Endothelial cell of umbilical vein (primary cell): ENCODE measurements around the gene EFCC1. TPM values are rescaled to one million over a fixed set of nuclear protein-coding genes. Genes with fewer than 3 reads are reported as not detected.

ENCODE experiments used
- BruUV-seq: library from RNA; stranded (reverse); fragments of 400-500 nt; replicated peaks from 2 replicates; lab custom pipeline; 2021; lab: Mats Ljungman, UMichigan
- CTCF ChIA-PET: fragments of 300-600, 350-600 bp; sonication (Branson Sonifier 250); formaldehyde crosslinking; loops from one replicate; lab custom pipeline; 2021; ENCODE audit warnings: antibody characterized with exemption, inconsistent platforms; lab: Charles Lee
- POLR2A ChIA-PET: fragments of 300-600, 350-600 bp; sonication (Branson Sonifier 250); formaldehyde crosslinking; loops from one replicate; lab custom pipeline; 2021; ENCODE audit warnings: antibody characterized with exemption, inconsistent platforms; lab: Charles Lee
- DNase-seq: peaks from one replicate; pipeline ENCODE4 v3.0.0-alpha.2; 2011; ENCODE audit warnings: low read depth, low spot score
- FAIRE-seq: peaks from 2 replicates; lab custom pipeline; 2011; peaks lifted over from hg19 to GRCh38; lab: Jason Lieb, UNC
- H2AFZ ChIP-seq: 2 replicates; pipeline ENCODE4 v1.6.0; 2012; ENCODE audit warnings: low read depth, low read length, control low read depth, inconsistent platforms
- H3K27ac ChIP-seq: 2 replicates; pipeline ENCODE4 v1.5.1; 2011; ENCODE audit warnings: low read depth, mild to moderate bottlenecking, control low read depth, low read length, moderate library complexity; ENCODE audit not compliant: insufficient read depth
- H3K27me3 ChIP-seq, 2 experiments: 2 replicates each; pipeline versions ENCODE4 v1.6.0 to v1.6.1; 2011; ENCODE audit warnings: low read length in 2 of 2, mixed read lengths in 1 of 2; ENCODE audit not compliant: control insufficient read depth in 2 of 2, insufficient read depth in 2 of 2
- H3K36me3 ChIP-seq, 2 experiments: 2 replicates in 1 of 2; 3 replicates in 1 of 2; pipeline ENCODE4 v1.5.1; 2011; ENCODE audit warnings: low read length in 2 of 2, mild to moderate bottlenecking in 1 of 2, moderate library complexity in 1 of 2; ENCODE audit not compliant: control insufficient read depth in 2 of 2, insufficient read depth in 2 of 2; ENCODE audit errors: extremely low read depth in 1 of 2
- H3K4me1 ChIP-seq: 3 replicates; pipeline ENCODE4 v1.5.1; 2011; ENCODE audit warnings: mild to moderate bottlenecking, low read length; ENCODE audit not compliant: control insufficient read depth, insufficient read depth; ENCODE audit errors: extremely low read depth
- H3K4me2 ChIP-seq: 2 replicates; pipeline ENCODE4 v1.6.1; 2011; ENCODE audit warnings: low read length, control low read depth, mixed read lengths; ENCODE audit not compliant: insufficient read depth
- H3K4me3 ChIP-seq, 3 experiments: fragments of 200-600 bp in 1 of 3; sonication (generic), shearing (Covaris generic) in 1 of 3; replicated peaks in 1 of 3; 2 replicates each; pipeline ENCODE4 v1.5.1; 2011 to 2016; ENCODE audit warnings: control low read depth in 3 of 3, low read length in 3 of 3, mild to moderate bottlenecking in 2 of 3, inconsistent platforms in 1 of 3, low read depth in 1 of 3, moderate library complexity in 1 of 3; ENCODE audit not compliant: insufficient read depth in 1 of 3
- H3K79me2 ChIP-seq: 2 replicates; pipeline ENCODE4 v1.6.0; 2012; ENCODE audit warnings: low read length, inconsistent platforms; ENCODE audit not compliant: control insufficient read depth, insufficient read depth
- H3K9ac ChIP-seq: replicated peaks from 2 replicates; pipeline ENCODE3; 2011; ENCODE audit warnings: low read length, control low read depth; ENCODE audit not compliant: insufficient read depth; ENCODE audit errors: extremely low read depth
- H3K9me1 ChIP-seq: replicated peaks from 3 replicates; pipeline ENCODE4 v1.6.0; 2011; ENCODE audit warnings: mild to moderate bottlenecking, low read length; ENCODE audit not compliant: control insufficient read depth, insufficient read depth; ENCODE audit errors: extremely low read depth
- H3K9me3 ChIP-seq: replicated peaks from 2 replicates; pipeline ENCODE4 v1.5.1; 2012; ENCODE audit warnings: low read length, inconsistent platforms; ENCODE audit not compliant: control insufficient read depth, insufficient read depth
- H4K20me1 ChIP-seq: replicated peaks from 2 replicates; pipeline ENCODE3; 2011; ENCODE audit warnings: mild to moderate bottlenecking, low read length; ENCODE audit not compliant: control insufficient read depth, insufficient read depth; ENCODE audit errors: extremely low read depth
- EZH2 ChIP-seq: IDR thresholded peaks from 2 replicates; pipeline ENCODE4 v1.6.1; 2012; ENCODE audit warnings: borderline replicate concordance, low read depth, mild to moderate bottlenecking, moderate library complexity, low read length, inconsistent platforms; ENCODE audit not compliant: severe bottlenecking
- FOS ChIP-seq: IDR thresholded peaks from 2 replicates; pipeline ENCODE4 v1.6.1; 2011; ENCODE audit warnings: mild to moderate bottlenecking, low read length, moderate library complexity, borderline replicate concordance; ENCODE audit not compliant: insufficient read depth
- GATA2 ChIP-seq: IDR thresholded peaks from 2 replicates; pipeline ENCODE4 v1.7.0; 2011; ENCODE audit warnings: low read depth, mild to moderate bottlenecking, moderate library complexity, mixed read lengths, low read length; ENCODE audit not compliant: insufficient read length, insufficient read depth
- JUN ChIP-seq: IDR thresholded peaks from 2 replicates; pipeline ENCODE4 v1.6.1; 2011; ENCODE audit warnings: borderline replicate concordance, low read depth; ENCODE audit not compliant: insufficient read length, insufficient read depth
- MAX ChIP-seq: IDR thresholded peaks from 2 replicates; pipeline ENCODE4 v1.6.1; 2011; ENCODE audit not compliant: insufficient read depth, insufficient read length
- MYC ChIP-seq: IDR thresholded peaks from one replicate; pipeline ENCODE4 v1.6.1; 2011; ENCODE audit warnings: mild to moderate bottlenecking, low read depth, low read length
- POLR2A ChIP-seq: IDR thresholded peaks from 2 replicates; pipeline ENCODE4 v1.6.1; 2012; ENCODE audit warnings: low read depth, mild to moderate bottlenecking, control low read depth, low read length
- POLR2AphosphoS5 ChIP-seq: IDR thresholded peaks from 2 replicates; pipeline ENCODE4 v1.6.1; 2012; ENCODE audit warnings: low read depth, mild to moderate bottlenecking, control low read depth, low read length, moderate library complexity; ENCODE audit not compliant: insufficient read depth
- dilution Hi-C: fragments of 300-500 bp; cut with MboI; formaldehyde crosslinking; loops from one replicate; pipeline ENCODE4 v1.15.0; 2019; ENCODE audit warnings: low sequenced_read_pairs; ENCODE audit not compliant: extremely low pct_ligation_motif_present
- intact Hi-C: fragments of 100-400 bp; cut with micrococcal nuclease; formaldehyde crosslinking; loops from one replicate; pipeline ENCODE4 v1.10.0; 2022
- polyA plus RNA-seq, 4 experiments: library from polyadenylated mRNA; depleted of rRNA in 3 of 4; stranded (reverse) in 3 of 4; unstranded in 1 of 4; fragments of >200 nt; gene quantifications; 2 replicates each; pipeline versions ENCODE4 v1.2.1 to v1.2.3, GENCODE V29; 2011 to 2012; ENCODE audit warnings: missing spikeins in 1 of 4
- total RNA-seq: library from RNA; stranded (reverse); gene quantifications from 2 replicates; pipeline ENCODE4 v1.2.3, GENCODE V29; 2021
- TF ChIP-seq, protein P1 (sequence below), 2 donors: IDR thresholded peaks; 1 replicate in 1 of 2; 2 replicates in 1 of 2; pipeline ENCODE4 v1.5.1; 2011; ENCODE audit warnings: low read length in 2 of 2, mild to moderate bottlenecking in 2 of 2, moderate library complexity in 2 of 2, control low read depth in 1 of 2, inconsistent platforms in 1 of 2, low read depth in 1 of 2; ENCODE audit not compliant: insufficient read depth in 1 of 2; ENCODE audit errors: extremely low read depth in 1 of 2

The EFCC1 gene
- total and polyA plus RNA-seq, 2 donors (not counting 3 experiments of a cell fraction or from before 2014, with no cell fraction given): 0.73 to 1.3 TPM

- no peak overlapping the region for H3K27ac ChIP-seq
- no peak overlapping the region for H3K9ac ChIP-seq
- no peaks in the 10 kb centered on the region for H3K79me2 ChIP-seq
- no peak overlapping the region for H2AFZ ChIP-seq
- no peaks in the 10 kb centered on the region for H3K27me3 ChIP-seq
- intact Hi-C loops (no loop called here), dilution Hi-C loops (no loop called here)
- TF ChIP-seq MYC (no peak), POLR2A (no peak), POLR2AphosphoS5 (no peak), GATA2 (no peak), JUN (no peak), MAX (no peak), EZH2 (no peak), FOS (no peak)
- TF ChIP-seq, protein P1, sequence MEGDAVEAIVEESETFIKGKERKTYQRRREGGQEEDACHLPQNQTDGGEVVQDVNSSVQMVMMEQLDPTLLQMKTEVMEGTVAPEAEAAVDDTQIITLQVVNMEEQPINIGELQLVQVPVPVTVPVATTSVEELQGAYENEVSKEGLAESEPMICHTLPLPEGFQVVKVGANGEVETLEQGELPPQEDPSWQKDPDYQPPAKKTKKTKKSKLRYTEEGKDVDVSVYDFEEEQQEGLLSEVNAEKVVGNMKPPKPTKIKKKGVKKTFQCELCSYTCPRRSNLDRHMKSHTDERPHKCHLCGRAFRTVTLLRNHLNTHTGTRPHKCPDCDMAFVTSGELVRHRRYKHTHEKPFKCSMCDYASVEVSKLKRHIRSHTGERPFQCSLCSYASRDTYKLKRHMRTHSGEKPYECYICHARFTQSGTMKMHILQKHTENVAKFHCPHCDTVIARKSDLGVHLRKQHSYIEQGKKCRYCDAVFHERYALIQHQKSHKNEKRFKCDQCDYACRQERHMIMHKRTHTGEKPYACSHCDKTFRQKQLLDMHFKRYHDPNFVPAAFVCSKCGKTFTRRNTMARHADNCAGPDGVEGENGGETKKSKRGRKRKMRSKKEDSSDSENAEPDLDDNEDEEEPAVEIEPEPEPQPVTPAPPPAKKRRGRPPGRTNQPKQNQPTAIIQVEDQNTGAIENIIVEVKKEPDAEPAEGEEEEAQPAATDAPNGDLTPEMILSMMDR (IDR thresholded peaks at IDR 0.05; ENCODE audit: extremely low read depth in 1 of 2, insufficient read depth in 1 of 2, low read depth in 1 of 2, low read length in 2 of 2): no peak
- FAIRE-seq (no peak), DNase-seq (no peak)
- H3K9me3 ChIP-seq: no peaks in the 10 kb centered on the region
- no TSS peak for BruUV-seq
- H3K4me2 ChIP-seq: no peak overlapping the region
- CTCF ChIA-PET: interaction anchor here (1.8 kb wide), 1 partner anchor 63 kb away, joined by 4 read pairs; no protein-coding TSS in a partner anchor
- no peak overlapping the region for H3K4me3 ChIP-seq
- H4K20me1 ChIP-seq: no peaks in the 10 kb centered on the region
- POLR2A ChIA-PET: no interaction called here
- no peaks in the 10 kb centered on the region for H3K9me1 ChIP-seq
- no peaks in the 10 kb centered on the region for H3K36me3 ChIP-seq
- H3K4me1 ChIP-seq: no peaks in the 10 kb centered on the region
These were observed 32.0 kb downstream of the EFCC1 start for GRCh38 chr3:129033151-129033550.
